Neuronal stem cell (in vitro differentiated cells): ENCODE measurements around the gene NEDD4.

Experiments used
- DNase-seq: peaks from one replicate; pipeline ENCODE4 v3.0.0-alpha.2; 2013; ENCODE audit warnings: low spot score
- H2AFZ ChIP-seq: one replicate; pipeline ENCODE4 v1.6.1; 2013; ENCODE audit warnings: mild to moderate bottlenecking, low read length, inconsistent platforms
- H2AK5ac ChIP-seq: 2 replicates; pipeline ENCODE4 v1.6.1; 2013; ENCODE audit warnings: low read depth, mild to moderate bottlenecking, inconsistent platforms, low read length, moderate library complexity, mixed read lengths
- H2BK120ac ChIP-seq: 2 replicates; pipeline ENCODE4 v1.6.1; 2013; ENCODE audit warnings: low read depth, mild to moderate bottlenecking, inconsistent platforms, low read length, moderate library complexity, mixed read lengths
- H2BK12ac ChIP-seq: one replicate; pipeline ENCODE4 v1.6.1; 2013; ENCODE audit warnings: low read length, inconsistent platforms
- H2BK15ac ChIP-seq: 2 replicates; pipeline ENCODE4 v1.6.1; 2013; ENCODE audit warnings: mild to moderate bottlenecking, low read length, inconsistent platforms, mixed read lengths
- H2BK5ac ChIP-seq: one replicate; pipeline ENCODE4 v1.6.1; 2013; ENCODE audit warnings: inconsistent platforms, mild to moderate bottlenecking, low read length, moderate library complexity
- H3K14ac ChIP-seq: one replicate; pipeline ENCODE4 v1.6.1; 2013; ENCODE audit warnings: low read length, inconsistent platforms
- H3K18ac ChIP-seq: 2 replicates; pipeline ENCODE4 v1.6.1; 2013; ENCODE audit warnings: low read length, inconsistent platforms
- H3K23ac ChIP-seq: 2 replicates; pipeline ENCODE4 v1.6.1; 2013; ENCODE audit warnings: low read depth, mild to moderate bottlenecking, mixed read lengths, low read length, inconsistent platforms; ENCODE audit not compliant: poor library complexity
- H3K27ac ChIP-seq: replicated peaks from 3 replicates; pipeline ENCODE4 v1.5.1; 2013; ENCODE audit warnings: low read length, inconsistent platforms
- H3K27me3 ChIP-seq, 3 experiments: 2 replicates each; pipeline ENCODE4 v1.6.1; 2013; ENCODE audit warnings: low read length in 3 of 3, mild to moderate bottlenecking in 2 of 3, inconsistent platforms in 1 of 3, low read depth in 1 of 3, mixed read lengths in 1 of 3, moderate library complexity in 1 of 3; ENCODE audit not compliant: control insufficient read depth in 3 of 3, insufficient read depth in 3 of 3
- H3K36me3 ChIP-seq, 2 donors: replicated peaks in 1 of 2; 2 replicates each; pipeline ENCODE4 v1.6.1; 2013; ENCODE audit warnings: low read length in 2 of 2; ENCODE audit not compliant: control insufficient read depth in 2 of 2, insufficient read depth in 2 of 2
- H3K4ac ChIP-seq: 2 replicates; pipeline ENCODE4 v1.6.1; 2013; ENCODE audit warnings: inconsistent platforms, mild to moderate bottlenecking, low read length, moderate library complexity
- H3K4me1 ChIP-seq, 2 donors: 1 replicate in 1 of 2; 2 replicates in 1 of 2; pipeline ENCODE4 v1.6.1; 2013; ENCODE audit warnings: low read length in 2 of 2, low read depth in 1 of 2; ENCODE audit not compliant: control insufficient read depth in 2 of 2, insufficient read depth in 1 of 2
- H3K4me2 ChIP-seq: one replicate; pipeline ENCODE4 v1.6.1; 2013; ENCODE audit warnings: mild to moderate bottlenecking, low read length, inconsistent platforms; ENCODE audit not compliant: insufficient read depth, poor library complexity, severe bottlenecking
- H3K4me3 ChIP-seq, 2 donors: 2 replicates each; pipeline ENCODE4 v1.5.1; 2013; ENCODE audit warnings: low read length in 2 of 2, mild to moderate bottlenecking in 2 of 2, inconsistent platforms in 1 of 2, moderate library complexity in 1 of 2
- H3K79me1 ChIP-seq: one replicate; pipeline ENCODE4 v1.6.1; 2013; ENCODE audit warnings: low read depth, mild to moderate bottlenecking, inconsistent platforms, low read length, moderate library complexity
- H3K9ac ChIP-seq: one replicate; pipeline ENCODE4 v1.6.1; 2013; ENCODE audit warnings: mild to moderate bottlenecking, low read depth, low read length, inconsistent platforms; ENCODE audit not compliant: poor library complexity
- H3K9me3 ChIP-seq, 2 donors: replicated peaks in 1 of 2; 2 replicates each; pipeline versions ENCODE3 to v1.6.1; 2013; ENCODE audit warnings: low read length in 2 of 2, mild to moderate bottlenecking in 2 of 2, inconsistent platforms in 1 of 2, low read depth in 1 of 2, mixed read lengths in 1 of 2, moderate library complexity in 1 of 2; ENCODE audit not compliant: control insufficient read depth in 2 of 2, insufficient read depth in 1 of 2
- H4K8ac ChIP-seq: one replicate; pipeline ENCODE4 v1.6.1; 2013; ENCODE audit warnings: low read depth, mild to moderate bottlenecking, inconsistent platforms, low read length, moderate library complexity
- H4K91ac ChIP-seq: one replicate; pipeline ENCODE4 v1.6.1; 2013; ENCODE audit warnings: low read length, low read depth, mild to moderate bottlenecking, inconsistent platforms; ENCODE audit not compliant: poor library complexity
- WGBS, 2 donors: extraction: QIAGEN DNeasy Blood & Tissue Kit; methylation state at CpG; one replicate each; pipeline ENCODE4 v1.1.7; 2013; ENCODE audit warnings: missing lambda C conversion rate in 2 of 2, mixed read lengths in 1 of 2; ENCODE audit not compliant: insufficient read length in 2 of 2, insufficient replicate concordance in 1 of 2; ENCODE audit errors: extremely low coverage in 2 of 2; 5-methylcytosine and 5-hydroxymethylcytosine counted together

The NEDD4 gene

DNA sequence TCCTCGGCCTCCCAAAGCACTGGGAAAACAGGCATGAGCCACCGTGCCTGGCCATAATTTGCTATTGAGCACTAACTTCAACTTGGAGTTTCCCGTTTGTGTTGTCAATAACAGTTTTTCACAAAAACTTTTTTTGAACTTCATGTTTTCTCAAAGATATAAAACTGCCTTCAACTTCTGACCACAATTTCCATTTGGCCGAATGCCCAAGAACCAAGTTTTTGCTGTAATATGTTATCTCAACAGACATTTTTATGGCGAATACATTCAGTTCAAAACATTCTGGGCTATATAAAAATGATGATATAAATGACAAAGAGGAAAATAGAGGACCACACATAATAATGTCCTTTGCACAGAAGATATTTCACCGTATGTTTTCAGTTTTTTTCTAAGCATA lies 56.4 kb downstream of the NEDD4 start:
- no peak overlapping the region for H2BK5ac ChIP-seq
- H4K91ac ChIP-seq, result no peak overlapping the region
- no peak overlapping the region for H3K18ac ChIP-seq
- DNase-seq, result no peak
- no peaks in the 10 kb centered on the region for H3K27me3 ChIP-seq
- H3K23ac ChIP-seq, result no peak overlapping the region
- H3K27ac ChIP-seq, result no peak overlapping the region
- no peak overlapping the region for H2AK5ac ChIP-seq
- H3K9me3 ChIP-seq, result peaks cover 3 to 14% of the 10 kb centered on the region in 2 donors
- H2BK15ac ChIP-seq, result no peak overlapping the region
- no peaks in the 10 kb centered on the region for H3K79me1 ChIP-seq
- H3K4me2 ChIP-seq, result no peak overlapping the region
- H3K4me3 ChIP-seq, result no peak overlapping the region
- no peak overlapping the region for H4K8ac ChIP-seq
- WGBS, 2 donors, result no CpG with 5 or more reads among the region's 6 CpGs
- H2AFZ ChIP-seq, result no peak overlapping the region
- peaks cover 0 to under 1% of the 10 kb centered on the region in 2 donors for H3K36me3 ChIP-seq
- H3K4ac ChIP-seq, result no peak overlapping the region
- no peak overlapping the region for H3K9ac ChIP-seq
- H3K4me1 ChIP-seq, result no peaks in the 10 kb centered on the region
- no peak overlapping the region for H3K14ac ChIP-seq
- H2BK120ac ChIP-seq, result no peak overlapping the region
- no peak overlapping the region for H2BK12ac ChIP-seq

DNA sequence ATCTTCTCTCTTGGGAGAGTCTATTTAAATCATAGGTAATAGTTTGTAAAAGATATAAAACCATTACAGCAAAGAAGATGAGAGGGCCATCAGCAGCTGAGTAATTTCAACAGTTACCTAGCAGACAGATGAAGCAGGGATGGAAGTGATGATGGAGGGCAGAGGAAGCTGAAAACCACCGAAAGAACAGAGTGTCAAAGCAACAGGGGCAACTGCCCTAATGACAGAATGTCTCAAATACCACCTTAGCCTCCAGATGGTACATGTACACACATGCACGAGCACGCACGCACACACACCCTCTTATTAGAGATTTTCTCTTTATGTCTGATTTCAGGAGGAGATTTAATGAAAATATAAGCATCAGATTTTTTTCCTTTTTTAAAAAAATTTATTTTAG lies 64.5 kb downstream of the NEDD4 start:
- Histone ChIP-seq H3K4me2 (no peak overlapping the region), H3K36me3 (no peaks in the 10 kb centered on the region), H2BK15ac (no peak overlapping the region), H3K27me3 (no peaks in the 10 kb centered on the region), H2AFZ (no peak overlapping the region), H4K91ac (no peak overlapping the region), H4K8ac (no peak overlapping the region), H3K4me3 (no peak overlapping the region), H3K9ac (no peak overlapping the region), H2BK5ac (no peak overlapping the region), H2BK120ac (no peak overlapping the region), H3K27ac (no peak overlapping the region), H3K79me1 (no peaks in the 10 kb centered on the region), H3K9me3 (peaks cover 0 to 7% of the 10 kb centered on the region in 2 donors), H3K23ac (no peak overlapping the region), H2BK12ac (no peak overlapping the region), H3K14ac (no peak overlapping the region), H3K18ac (no peak overlapping the region), H3K4ac (no peak overlapping the region), H3K4me1 (peaks cover 0 to 2% of the 10 kb centered on the region in 2 donors), H2AK5ac (no peak overlapping the region)
- WGBS, 2 donors, result no CpG with 5 or more reads among the region's 4 CpGs
- no peak for DNase-seq

DNA sequence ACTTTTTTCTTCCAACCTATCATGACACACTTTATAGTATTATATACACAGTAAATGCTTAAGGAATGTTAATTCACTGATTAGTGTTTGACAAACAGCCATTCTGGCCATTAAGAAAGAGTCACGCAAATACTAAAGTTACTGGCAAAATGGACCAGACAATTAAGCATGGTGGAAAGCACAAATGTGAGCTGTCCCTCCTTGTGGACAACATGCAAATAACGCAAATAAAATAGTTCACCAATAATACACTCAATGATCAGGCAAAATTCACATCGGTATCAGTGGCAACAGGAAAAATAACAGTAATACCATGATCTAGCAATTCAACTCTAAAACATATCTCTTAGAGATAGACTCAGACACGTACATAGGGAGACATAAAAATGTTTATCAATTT lies 71.7 kb downstream of the NEDD4 start:
- Histone ChIP-seq H2BK12ac (no peak overlapping the region), H3K36me3 (no peaks in the 10 kb centered on the region), H3K4me2 (no peak overlapping the region), H3K18ac (no peak overlapping the region), H3K4me1 (no peaks in the 10 kb centered on the region), H4K8ac (no peak overlapping the region), H3K9me3 (no peaks in the 10 kb centered on the region), H2BK5ac (no peak overlapping the region), H3K23ac (no peak overlapping the region), H2BK120ac (no peak overlapping the region), H4K91ac (no peak overlapping the region), H3K4ac (no peak overlapping the region), H3K79me1 (no peaks in the 10 kb centered on the region), H3K4me3 (no peak overlapping the region), H3K14ac (no peak overlapping the region), H2AFZ (no peak overlapping the region), H3K27me3 (no peaks in the 10 kb centered on the region), H3K9ac (no peak overlapping the region), H2BK15ac (no peak overlapping the region), H3K27ac (no peak overlapping the region), H2AK5ac (no peak overlapping the region)
- no CpG with 5 or more reads among the region's 4 CpGs for WGBS, 2 donors
- no peak for DNase-seq

DNA sequence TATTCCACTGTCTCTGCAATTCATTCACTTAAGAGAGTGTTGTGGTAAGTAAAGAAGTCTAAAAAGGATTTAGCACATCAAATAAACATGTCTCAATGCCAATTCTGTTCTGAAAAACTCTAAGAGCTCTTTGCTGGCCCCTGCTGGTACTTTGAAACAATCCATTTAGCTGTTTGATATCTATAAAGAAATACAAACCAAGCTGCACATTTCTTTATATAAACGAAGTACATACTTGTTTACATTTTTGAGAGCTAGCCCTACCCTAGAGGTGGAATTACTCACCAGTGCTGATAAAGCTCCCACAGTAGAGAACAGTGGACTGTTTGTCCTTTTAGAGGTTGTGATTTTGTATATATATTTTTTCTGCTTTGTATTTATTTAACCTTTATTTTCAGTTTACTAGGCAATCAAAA lies 75.5 kb downstream of the NEDD4 start:
- H3K9me3 ChIP-seq, result no peaks in the 10 kb centered on the region
- H3K23ac ChIP-seq, result no peak overlapping the region
- no peak overlapping the region for H2AFZ ChIP-seq
- H2BK12ac ChIP-seq, result no peak overlapping the region
- H3K36me3 ChIP-seq, result no peaks in the 10 kb centered on the region
- no peak overlapping the region for H3K27ac ChIP-seq
- H3K27me3 ChIP-seq, result no peaks in the 10 kb centered on the region
- no peak overlapping the region for H3K4ac ChIP-seq
- H2BK120ac ChIP-seq, result no peak overlapping the region
- no peak overlapping the region for H4K91ac ChIP-seq
- no peak overlapping the region for H3K18ac ChIP-seq
- no peaks in the 10 kb centered on the region for H3K4me1 ChIP-seq
- H2BK5ac ChIP-seq, result no peak overlapping the region
- H3K14ac ChIP-seq, result no peak overlapping the region
- no peak for DNase-seq
- no peak overlapping the region for H2BK15ac ChIP-seq
- H3K79me1 ChIP-seq, result no peaks in the 10 kb centered on the region
- no CpG with 5 or more reads among the region's 1 CpG for WGBS, 2 donors
- H2AK5ac ChIP-seq, result no peak overlapping the region
- H4K8ac ChIP-seq, result no peak overlapping the region
- no peak overlapping the region for H3K4me2 ChIP-seq
- H3K4me3 ChIP-seq, result no peak overlapping the region
- no peak overlapping the region for H3K9ac ChIP-seq
